NCI-H460 (cell line): Measurements from ENCODE around the gene SPEN. TPM values are rescaled to one million over a fixed set of nuclear protein-coding genes. Genes with fewer than 3 reads are reported as not detected.
"Not testable (repeated sequence)": the region's sequence is repeated elsewhere in the genome, so short reads cannot be mapped to it uniquely, and the experiment has no call there.

ENCODE experiments used
- DNase-seq: peaks from one replicate; pipeline ENCODE4 v3.0.0-alpha.2; 2016; ENCODE audit warnings: low read depth; ENCODE audit errors: extremely low read depth
- small RNA-seq, 2 experiments: library from RNA; depleted of rRNA; stranded (forward); fragments of <200 nt; gene quantifications; one replicate each; pipeline ENCODE3, GENCODE V24; 2014
- total RNA-seq: library from RNA; depleted of rRNA; stranded (reverse); fragments of >200 nt; shearing (Covaris generic); gene quantifications from 2 replicates; pipeline ENCODE4 v1.2.3, GENCODE V29; 2014; rRNA removed

Gene SPEN
- total RNA-seq, 1 experiment from 2014 or later, result 14.2 TPM

- no peak for DNase-seq
Measured at GRCh38 chr1:15974855-15975254, 127.3 kb downstream of the SPEN start.

- no peak for DNase-seq
Measured at GRCh38 chr1:15975358-15975804, 127.9 kb downstream of the SPEN start.

GRCh38 chr1:15975805-15976680 lies 128.5 kb downstream of the SPEN start, which contains the start of gene ZBTB17:
ZBTB17 (minus strand) TSS chr1:15976101; CDS start chr1:15948495, 27,606 bp downstream.
- DNase-seq, result peak; percentile 88

GRCh38 chr1:15977947-15978346 lies 130.4 kb downstream of the SPEN start:
- not testable (repeated sequence) for DNase-seq

- DNase-seq, result no peak
Measured at GRCh38 chr1:15981679-15982078, 134.2 kb downstream of the SPEN start.

- DNase-seq, result no peak
Measured at GRCh38 chr1:15983275-15983674, 135.8 kb downstream of the SPEN start.

- DNase-seq, result no peak
Measured at GRCh38 chr1:15985611-15986297, 138.2 kb downstream of the SPEN start.

GRCh38 chr1:15988856-15989736 lies 141.6 kb downstream of the SPEN start:
- no peak for DNase-seq

GRCh38 chr1:15989776-15990175 lies 142.3 kb downstream of the SPEN start:
- DNase-seq, result no peak

Small RNAs within 50 kb of the gene (small RNA-seq; reads per million reads assigned to genes)
- gene AL034555.1, result 0 reads per million in 2 experiments
- 0 reads per million in 2 experiments for gene AL355994.1
- 0 reads per million in 2 experiments for gene AL355994.5

Other genes starting within 250 kb of the SPEN start
- gene DDI2, start 230.2 kb upstream of the SPEN start, total RNA-seq, result 7.8 and 9.8 TPM in 2 replicates
- 20.6 and 21.0 TPM in 2 replicates for gene PLEKHM2, start 163.4 kb upstream of the SPEN start, total RNA-seq
- gene SLC25A34, start 111.4 kb upstream of the SPEN start, total RNA-seq, result 0.12 TPM in 1 of 2 replicates, not detected in the other
- gene TMEM82, start 105.2 kb upstream of the SPEN start, total RNA-seq, result not detected in 2 replicates
- gene FBLIM1, start 88.9 kb upstream of the SPEN start, total RNA-seq, result 3.6 and 4.1 TPM in 2 replicates
- 7.5 and 7.9 TPM in 2 replicates for gene UQCRHL, start 40.1 kb upstream of the SPEN start, total RNA-seq
- 10.0 and 14.3 TPM in 2 replicates for gene ZBTB17, start 128.4 kb downstream of the SPEN start, total RNA-seq
- not detected in 2 replicates for gene SRARP, start 156.5 kb downstream of the SPEN start, total RNA-seq
- gene HSPB7, start 170.3 kb downstream of the SPEN start, total RNA-seq, result not detected in 2 replicates
- not detected in 2 replicates for gene CLCNKA, start 174.3 kb downstream of the SPEN start, total RNA-seq
- gene CLCNKB, start 196.1 kb downstream of the SPEN start, total RNA-seq, result 0.22 and 0.26 TPM in 2 replicates
- 3.0 and 3.8 TPM in 2 replicates for gene FAM131C, start 225.9 kb downstream of the SPEN start, total RNA-seq